ENCODE data around the gene KIF16B.

- TF ChIP-seq CTCF (IDR thresholded peaks at IDR 0.05): no peak
- no peak for TF ChIP-seq POLR2AphosphoS5 (IDR thresholded peaks at IDR 0.05)
- TF ChIP-seq POLR2A (IDR thresholded peaks at IDR 0.05): no peak
Observed at GRCh38 chr20:16364320-16364687, 208.9 kb downstream of the KIF16B start.

All from breast epithelium (tissue), 3 donors.